NCI-H524 treated with DMSO at 0.1 percent for 48 hours (cell line): Measurements from ENCODE around the gene CACNA1A.
"Not testable (repeated sequence)": the region's sequence is repeated elsewhere in the genome, so short reads cannot be mapped to it uniquely, and the experiment has no call there.

Experiments used
- DNase-seq: peaks from one replicate; lab custom pipeline; 2025; lab: John Stamatoyannopoulos, UW

CACNA1A gene

DNA sequence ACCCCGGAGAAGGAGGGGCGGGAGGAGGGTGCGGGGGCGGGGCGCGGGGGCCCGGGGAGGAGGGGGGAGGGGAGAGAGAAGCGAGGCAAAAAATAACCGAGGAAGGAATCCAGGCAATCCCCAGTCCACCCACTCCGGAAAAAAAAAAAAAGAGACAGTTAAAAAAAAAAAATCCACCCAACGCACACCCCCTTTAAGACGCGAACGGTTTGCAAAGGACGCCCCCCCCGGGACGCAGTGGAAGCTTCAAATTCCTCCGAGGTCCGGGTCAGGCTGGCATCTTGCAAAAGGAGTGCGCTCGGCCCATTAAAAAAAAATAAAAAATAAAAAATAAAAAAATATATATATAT, at the start of gene CACNA1A:
Gene CACNA1A (minus strand): TSS at position 9 of the 350 bp plus-strand sequence. CDS start 255 bp downstream, outside the sequence.
- DNase-seq: no peak

DNA sequence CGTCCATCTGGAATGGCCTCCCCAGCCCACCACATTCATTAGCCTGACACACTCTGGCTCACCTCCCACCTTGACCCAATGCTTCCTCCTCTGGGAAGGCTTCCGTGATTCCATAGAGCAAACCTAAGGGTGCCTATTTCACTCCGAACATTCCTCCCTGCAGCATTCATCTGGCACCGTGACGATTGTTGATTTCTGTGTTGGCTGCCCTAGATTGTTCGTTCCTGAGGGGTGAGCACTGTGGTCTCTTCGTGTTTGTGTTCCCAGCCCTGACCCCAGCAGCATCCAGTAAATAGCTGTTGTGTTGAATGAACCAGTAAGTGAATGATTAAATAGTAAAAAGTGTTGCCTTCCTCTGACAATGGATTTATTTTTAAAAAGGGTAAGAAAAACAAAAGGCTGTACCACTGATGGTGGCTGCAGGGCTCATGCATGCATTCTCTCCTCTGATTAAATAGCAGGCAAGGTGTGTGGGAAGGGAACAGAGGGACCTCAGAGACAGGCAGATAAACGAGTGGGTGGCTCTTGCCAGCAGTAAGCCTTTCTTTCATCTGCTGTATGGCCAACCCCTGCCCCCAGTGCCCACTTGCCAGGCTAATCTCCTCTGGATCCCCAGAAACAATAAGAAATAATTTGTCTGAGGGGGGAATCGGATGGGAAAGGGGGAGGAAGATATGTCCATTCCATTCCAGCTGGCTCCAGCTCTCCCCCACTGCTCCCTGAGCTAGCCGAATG, 48.4 kb upstream of the CACNA1A start:
- no peak for DNase-seq

DNA sequence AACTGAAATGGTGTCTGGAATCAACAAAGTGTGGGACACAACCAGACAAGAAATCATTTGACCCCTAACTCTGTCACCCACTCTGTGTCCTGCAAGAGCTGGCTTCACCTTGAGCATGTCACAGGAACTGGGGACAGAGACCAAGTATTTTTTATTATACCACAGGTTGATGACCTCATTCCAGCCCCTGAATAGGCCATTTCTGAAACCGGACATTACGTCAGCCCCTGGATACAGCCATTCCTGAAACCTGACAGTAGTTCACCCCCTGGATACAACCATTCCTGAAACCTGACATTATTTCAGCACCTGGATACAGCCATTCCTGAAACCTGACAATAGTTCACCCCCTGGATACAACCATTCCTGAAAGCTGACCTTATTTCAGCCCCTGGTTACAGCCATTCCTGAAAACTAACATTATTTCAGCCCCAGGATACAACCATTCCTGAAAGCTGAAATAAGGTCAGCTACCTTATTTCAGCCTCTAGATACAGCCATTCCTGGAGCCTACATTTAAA, 47.7 kb upstream of the CACNA1A start:
- no peak for DNase-seq

DNA sequence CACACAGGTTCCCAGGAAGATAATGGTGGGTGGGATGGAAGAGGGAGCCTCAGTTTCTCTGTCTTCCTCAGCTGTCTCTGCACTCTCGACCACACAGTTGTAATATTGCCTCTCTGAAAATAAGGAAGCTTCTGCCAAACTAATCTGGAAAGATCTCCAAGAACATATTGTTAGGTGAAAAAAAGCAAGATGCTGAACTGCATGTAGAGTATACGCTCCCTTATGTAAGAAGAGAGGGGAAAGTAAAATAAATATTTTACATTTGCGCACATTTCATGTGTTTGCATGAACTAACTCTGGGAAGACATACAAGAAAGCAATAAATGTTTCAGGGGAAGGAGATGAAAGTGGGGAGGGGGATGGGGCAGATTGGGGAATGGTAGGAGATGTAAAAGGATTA, 41.9 kb upstream of the CACNA1A start:
- no peak for DNase-seq

DNA sequence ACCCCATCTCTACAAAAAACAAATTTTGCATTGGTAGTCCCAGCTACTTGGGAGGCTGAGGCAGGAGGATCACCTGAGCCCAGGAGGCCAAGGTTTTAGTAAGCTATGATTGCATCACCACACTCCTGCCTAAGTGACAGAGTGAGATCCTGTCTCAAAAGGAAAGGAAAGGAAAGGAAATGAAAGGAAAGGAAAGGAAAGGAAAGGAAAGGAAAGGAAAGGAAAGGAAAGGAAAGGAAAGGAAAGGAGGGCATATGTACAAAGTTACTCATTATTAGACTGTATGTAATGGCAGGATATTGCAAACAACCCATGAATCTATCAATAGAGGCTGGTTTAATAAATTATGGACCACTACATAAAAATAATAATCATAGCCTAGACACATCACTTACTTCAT, 40.8 kb upstream of the CACNA1A start:
- no peak for DNase-seq

DNA sequence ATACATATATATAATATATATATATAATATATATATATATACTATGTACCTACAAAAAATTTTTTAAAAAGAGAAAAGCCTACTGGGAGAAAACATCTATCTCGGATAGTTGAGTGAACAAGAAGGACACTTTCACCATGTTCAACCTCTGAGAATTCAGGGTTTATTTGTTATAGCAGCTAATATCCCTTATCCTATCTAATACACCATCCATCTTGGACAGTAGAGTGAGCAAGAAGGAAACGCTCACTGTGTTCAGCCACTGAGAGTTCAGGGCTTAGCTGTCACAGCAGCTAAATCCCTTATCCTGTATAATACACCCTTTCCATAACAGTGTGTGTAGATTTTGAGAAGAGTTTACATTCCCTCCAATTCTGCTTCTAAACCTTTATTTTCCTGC, 38.1 kb upstream of the CACNA1A start:
- no peak for DNase-seq

DNA sequence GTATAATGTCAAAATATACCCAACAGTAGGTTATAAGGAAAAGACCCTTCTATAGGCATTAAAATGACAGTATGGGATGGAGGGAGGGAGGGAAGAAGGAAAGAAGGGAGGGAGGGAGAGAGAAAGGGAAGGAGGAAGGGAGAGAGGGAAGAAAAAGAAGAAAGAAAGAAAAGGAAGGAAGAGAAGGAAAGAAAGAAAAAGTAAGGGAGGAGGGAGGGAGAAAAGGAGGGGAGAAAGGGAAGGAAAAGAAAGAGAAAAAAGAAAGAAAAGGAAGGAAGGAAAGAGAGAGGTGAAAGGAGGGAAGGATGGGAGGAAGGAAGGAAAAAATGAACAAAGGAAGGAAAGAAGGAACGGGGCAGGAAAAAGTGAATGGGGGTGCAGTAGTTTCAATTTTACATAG, 35.3 kb upstream of the CACNA1A start:
- no peak for DNase-seq

DNA sequence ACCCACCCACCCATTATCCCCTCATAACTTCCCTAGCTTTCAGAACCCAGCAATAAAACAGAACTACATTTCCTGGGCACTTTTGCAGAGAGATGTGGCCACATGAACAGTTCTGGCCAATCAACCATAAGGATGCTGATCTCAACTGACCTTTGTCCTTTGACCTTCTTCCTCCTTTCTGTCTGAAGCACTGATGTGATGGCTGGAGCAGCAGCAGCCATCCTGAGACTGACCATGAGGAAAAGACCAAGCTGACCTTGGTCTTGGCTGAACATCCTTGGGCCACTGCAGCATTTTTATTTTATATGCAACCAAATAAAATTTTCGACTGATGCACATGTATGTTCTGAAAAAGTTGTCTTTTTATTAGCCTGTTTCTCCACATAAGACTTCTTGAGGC, 33.1 kb upstream of the CACNA1A start:
- no peak for DNase-seq

DNA sequence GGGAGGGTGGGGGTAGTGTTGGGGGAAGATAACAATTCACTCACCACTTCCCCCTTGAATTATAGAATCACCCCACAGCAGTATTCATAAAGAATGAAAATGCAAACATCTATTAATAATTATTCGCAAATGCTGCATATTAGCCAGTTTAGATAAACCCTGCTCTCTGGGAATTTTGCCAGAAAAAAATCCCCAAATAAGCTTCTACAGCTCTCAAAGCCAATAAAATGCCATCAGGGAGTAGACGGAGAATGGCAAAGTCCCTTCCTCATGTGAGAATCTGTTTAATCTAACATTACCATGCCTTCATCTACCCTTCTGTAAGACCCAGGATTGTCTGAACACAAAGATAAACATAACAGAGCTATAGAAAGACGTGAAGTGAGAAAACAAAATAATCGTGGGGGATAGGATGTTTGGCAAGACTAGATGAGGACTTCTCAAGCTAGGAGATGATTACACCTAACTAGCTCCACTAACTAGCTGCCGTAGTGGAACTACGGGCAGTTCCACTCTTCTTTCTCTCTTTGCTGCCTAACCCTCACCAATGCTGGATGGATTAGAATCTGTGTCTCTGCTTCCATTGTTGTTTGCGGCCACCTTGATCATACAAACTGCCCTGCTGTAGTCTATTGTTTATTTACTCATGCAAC, 32.4 kb upstream of the CACNA1A start:
- no peak for DNase-seq

DNA sequence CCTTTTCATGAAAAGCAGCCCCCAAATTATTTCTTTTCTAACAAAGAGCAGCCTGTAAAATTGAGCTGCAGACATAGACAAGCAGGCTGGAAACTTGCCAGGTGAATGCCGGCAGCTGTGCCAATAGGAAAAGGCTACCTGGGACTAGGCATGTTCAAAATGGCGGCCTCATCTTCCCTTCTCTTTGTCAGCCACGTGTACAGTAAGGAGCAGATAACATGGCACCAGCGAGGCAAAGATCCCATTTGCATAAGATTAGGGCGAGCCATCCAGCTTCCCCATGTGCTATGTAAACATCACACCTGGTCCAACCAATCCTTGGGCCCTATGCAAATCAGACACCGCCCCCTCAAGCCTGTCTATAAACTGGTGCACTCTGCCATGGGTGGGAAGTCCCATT, 31.2 kb upstream of the CACNA1A start:
- DNase-seq: peak; percentile 10

DNA sequence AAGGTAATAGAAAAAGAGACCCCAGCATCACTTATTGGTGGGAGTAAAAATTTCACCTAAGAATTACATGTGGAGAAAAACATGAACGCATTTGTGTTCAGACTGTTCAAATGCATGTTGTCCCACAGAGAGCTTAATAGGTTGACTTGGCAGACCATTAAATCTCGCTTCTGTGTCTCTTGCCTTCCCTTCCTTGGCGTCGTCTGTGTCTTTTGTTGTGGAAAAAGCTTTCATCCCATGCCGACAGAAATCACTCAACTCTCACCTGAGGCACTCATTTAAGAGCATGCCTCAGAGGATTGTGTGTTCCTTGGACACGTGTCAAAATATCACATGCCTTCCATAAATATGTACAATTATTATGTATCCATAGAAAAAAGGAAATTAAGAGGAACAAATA, 24.4 kb upstream of the CACNA1A start:
- DNase-seq: no peak

DNA sequence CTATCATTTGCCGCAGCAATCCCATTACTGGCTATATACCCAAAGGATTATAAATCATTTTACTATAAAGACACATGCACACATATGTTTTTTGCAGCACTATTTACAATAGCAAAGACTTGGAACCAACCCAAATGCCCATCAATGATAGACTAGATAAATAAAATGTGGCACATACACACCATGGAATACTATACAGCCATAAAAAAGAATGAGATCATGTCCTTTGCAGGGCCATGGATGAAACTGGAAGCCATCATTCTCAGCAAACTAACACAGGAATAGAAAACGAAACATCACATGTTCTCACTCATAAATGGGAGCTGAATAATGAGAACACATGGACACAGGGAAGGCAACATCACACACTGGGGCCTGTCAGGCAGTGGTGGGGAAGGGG, 23.4 kb upstream of the CACNA1A start:
- not testable (repeated sequence) for DNase-seq

DNA sequence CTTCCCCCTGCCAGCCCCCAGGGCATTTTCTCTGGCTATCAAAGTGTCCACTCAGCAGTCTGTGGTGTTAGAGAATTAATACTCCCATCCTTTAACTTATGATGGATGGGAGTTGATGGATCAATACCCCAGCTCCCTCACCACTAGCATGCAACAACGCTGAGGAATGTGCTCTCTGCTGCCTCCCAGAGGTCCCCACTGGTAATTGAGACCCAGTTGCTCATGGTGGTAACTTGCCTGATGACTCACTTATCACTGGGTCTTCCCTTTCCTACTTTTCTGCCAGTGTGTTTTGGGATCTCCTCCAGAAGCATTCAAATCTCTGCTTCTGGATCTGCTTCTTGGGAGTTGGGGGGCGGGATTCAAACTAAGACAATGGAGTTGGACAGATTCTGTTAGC, 20.3 kb upstream of the CACNA1A start:
- DNase-seq: no peak

DNA sequence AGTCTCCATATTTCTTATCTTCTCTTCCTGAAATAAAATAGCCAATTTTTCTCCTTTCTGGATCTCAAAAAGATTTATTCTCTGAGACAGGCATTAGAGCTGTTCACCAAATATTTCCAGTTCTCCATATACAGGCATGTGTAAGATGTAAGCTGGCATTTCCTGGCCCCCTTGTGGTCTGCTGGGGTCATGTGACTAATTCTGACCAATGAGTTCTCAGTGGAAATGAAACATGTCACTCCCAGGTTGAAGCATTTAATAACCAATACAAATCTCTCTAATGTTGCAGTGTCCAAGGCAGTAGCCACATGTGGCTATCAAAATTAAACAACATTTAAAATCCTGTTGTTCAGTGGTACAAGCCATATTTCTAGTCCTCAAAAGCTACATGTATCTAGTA, 14.8 kb upstream of the CACNA1A start:
- DNase-seq: no peak

DNA sequence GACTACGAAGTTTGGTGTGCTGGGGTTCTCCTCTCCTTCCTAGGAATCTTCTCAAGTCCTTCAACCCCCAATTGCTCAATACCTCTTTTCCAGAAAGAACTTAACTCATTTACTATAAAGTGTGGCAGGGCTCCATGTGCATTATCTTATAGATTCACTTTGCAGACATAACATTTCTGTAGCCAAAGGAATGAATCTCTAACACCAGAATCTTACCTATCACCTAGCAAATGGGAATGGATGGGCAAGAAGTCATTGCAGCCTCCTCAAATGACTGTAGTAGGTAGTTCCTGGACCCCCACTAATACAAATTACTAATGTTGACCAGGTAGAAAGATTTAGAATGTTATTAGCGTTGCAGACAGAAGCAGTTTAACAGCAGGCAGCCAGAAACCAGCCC, 5.7 kb upstream of the CACNA1A start:
- no peak for DNase-seq

DNA sequence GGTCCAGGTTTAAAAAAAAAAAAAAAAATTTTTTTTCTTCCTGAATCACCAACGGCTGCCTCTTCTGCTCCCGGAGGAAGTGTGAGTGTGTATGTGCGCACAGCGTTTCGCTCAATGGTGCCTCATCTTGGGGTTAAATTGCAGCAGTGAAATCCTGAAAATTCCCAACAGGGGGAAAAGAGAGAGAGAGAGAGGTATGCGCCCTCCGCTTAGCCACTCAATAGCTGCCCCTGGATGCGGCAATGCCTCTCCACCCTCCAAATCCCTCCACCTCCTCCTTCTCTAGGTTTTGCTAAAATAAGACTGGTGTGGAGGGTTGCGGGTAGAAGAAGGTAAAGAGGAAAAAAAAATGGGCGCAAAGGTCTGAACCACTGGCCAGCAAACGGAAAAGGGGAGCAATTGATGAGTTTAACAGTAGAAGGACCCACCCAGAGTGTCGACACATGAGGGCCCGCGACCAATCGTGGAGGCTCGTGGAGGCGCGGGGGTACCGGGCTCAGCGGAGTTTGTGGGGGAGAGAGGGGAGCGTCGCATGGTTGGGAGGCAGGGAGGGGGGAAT, 853 bp upstream of the CACNA1A start:
- no peak for DNase-seq

DNA sequence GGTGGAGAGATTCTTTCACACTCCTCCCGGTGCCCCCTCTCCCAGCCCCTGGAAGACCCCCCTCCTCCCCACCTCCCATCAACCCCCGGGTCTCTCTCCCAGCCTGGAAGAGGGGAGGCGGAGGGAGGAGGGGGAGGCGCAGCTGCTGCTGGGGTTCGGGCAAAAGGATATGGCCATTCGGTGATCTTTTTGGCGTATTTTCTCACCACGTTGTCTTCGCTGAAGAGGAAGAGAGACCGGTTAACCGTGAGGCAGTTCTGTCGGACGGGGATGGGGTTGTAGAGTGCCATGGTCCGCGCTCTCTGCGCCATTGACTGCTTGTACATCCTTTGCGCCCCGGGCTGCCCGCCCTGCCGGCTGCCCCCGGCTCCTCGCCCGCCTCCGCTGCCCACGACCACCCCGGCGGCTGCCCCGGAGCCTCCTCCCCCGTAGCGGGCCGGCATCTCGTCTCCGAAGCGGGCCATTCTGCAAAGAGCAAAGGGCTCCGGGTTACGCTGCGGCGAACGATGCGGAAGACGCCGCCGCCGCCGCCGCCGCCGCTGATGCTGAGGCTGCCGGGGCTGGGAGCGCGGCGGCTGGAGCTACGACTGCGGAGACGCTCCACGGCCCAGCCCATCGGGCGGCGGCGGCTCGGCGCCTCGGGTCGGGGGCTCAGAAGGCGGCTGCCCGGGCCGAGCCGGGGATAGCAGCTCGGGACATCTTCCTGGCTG, 363 bp downstream of the CACNA1A start:
- no peak for DNase-seq

DNA sequence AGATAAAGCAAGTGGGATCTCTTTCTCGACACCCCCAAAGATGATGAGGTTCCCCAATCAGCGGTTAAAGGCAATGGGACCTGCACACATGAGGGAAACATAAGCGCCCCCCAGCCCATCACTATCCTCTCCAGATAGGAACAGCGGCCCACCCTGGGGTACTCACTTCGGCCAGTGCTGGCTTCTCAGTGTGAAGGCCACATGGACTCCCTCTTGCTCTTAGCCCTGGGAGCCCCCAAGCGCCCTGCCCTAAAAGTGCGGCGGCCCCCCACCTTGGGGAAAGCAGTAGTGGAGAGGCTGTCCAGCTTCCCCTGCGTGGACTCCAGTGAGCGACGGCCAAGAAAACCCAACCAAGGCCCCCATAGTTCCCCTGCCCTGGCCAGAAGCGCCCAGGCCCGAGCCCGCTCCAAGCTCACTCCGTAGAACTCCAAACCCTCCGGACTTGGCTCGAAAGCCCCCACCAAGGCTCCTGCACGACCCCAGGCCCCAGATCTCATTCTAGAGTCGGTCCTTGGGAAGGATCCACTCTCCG, 1.0 kb downstream of the CACNA1A start:
- no peak for DNase-seq

DNA sequence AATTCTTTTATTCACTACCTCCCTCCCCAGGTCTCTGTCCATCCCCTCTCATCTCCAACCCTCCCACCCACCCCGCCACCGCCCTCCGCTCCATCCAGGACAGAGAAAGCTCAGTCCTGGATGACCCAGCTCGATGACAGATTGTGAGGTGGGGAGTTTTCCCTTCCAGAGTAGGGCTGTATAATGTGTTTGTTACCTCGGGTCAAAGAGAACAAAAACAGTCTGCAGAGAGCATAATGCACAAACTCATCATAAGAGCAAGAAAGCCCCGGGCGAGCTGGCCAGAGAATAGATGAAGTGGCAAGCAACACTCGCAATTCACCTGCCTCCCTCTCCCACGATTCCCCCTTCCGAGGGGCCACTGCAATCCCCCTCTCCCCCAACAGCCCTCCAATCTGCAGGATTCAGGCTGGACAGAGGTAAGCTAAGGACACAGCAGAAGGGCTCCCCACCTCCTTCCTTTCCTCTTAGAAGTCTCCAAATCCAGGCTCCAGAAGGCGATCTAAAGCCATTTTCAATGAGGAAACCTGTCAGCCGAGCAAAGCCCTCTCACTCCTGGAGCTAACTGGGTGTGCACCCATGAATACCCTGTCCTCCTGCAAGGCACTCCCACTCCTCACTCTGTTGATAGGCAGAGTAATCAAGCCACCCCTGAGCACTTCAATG, 2.6 kb downstream of the CACNA1A start:
- no peak for DNase-seq

DNA sequence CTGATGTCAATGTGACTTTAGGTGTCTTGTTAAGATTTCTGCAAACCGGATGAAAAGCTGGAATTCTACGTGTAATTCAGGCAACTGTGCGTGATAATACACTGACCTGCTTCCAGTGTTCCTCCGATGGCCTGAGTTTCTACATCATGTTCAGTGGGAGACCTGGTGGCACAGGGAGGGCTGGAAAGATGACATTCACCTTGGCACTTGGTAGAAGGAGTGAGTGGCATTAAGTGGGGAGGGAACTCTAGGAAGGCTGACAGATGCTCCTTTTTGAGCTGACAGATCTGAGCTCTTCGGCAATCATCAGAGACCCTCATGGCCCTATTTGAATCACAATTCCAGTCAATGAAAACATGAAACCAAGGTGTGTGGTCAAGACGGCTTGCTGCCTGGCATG, 4.0 kb downstream of the CACNA1A start:
- DNase-seq: no peak

DNA sequence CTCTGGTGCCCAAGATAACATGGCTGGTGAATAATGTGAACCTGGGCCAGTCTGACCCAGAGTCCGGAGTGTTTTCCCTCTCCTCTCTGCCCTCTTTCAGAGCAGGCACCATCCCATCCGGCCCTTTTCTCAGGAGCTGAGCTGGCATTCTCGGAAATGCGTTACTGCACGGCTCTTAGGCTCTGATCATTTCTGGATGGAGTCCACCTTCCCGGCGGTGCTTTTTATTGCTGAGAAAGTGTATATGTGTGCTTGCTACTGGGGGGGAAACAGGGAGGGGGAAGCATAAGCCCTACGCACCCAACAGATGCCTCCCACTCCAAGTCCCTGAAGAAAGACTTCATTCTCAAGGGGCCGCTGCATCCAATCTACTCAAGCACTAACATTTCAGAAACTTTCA, 6.6 kb downstream of the CACNA1A start:
- DNase-seq: no peak
